ENCODE data around the gene POLD4.

Gene POLD4

GRCh38 chr11:67303132-67303834 is 50.1 kb downstream of the POLD4 start, which contains the start of gene SSH3:
SSH3 (plus strand) TSS chr11:67303530; CDS start chr11:67303626, 96 bp downstream.
- no peak for DNase-seq (ENCODE audit: low read depth in 3 of 3)

GRCh38 chr11:67302571-67303131 is 50.7 kb downstream of the POLD4 start:
- no peak for DNase-seq (ENCODE audit: low read depth in 3 of 3)

DNA sequence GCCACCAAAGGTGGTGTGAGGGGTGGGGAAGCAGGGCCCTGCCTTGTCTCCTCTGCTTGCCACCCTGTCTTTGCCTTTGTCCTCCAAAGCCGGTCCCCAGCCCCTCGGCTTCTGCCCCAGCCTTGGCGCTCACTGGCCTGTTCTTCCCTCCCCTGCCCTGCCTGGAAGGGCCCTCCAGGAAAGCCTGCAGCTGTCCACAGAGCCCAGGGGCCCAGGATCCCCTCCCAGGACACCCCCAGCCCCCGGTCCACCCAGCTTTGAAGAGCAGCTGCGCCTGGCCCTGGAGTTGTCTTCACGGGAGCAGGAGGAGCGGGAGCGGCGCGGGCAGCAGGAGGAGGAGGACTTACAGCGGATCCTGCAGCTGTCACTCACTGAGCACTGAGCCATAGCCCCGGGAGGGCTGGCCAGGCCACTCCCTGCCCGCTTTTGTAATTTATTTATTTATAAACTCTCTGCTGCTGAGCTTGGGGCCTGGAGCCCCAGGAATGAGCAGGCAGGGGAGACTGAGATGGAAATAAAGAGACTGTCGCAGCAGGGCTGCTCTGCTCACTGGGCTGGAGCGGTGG is 51.3 kb downstream of the POLD4 start:
- no peak for DNase-seq (ENCODE audit: low read depth in 3 of 3)

DNA sequence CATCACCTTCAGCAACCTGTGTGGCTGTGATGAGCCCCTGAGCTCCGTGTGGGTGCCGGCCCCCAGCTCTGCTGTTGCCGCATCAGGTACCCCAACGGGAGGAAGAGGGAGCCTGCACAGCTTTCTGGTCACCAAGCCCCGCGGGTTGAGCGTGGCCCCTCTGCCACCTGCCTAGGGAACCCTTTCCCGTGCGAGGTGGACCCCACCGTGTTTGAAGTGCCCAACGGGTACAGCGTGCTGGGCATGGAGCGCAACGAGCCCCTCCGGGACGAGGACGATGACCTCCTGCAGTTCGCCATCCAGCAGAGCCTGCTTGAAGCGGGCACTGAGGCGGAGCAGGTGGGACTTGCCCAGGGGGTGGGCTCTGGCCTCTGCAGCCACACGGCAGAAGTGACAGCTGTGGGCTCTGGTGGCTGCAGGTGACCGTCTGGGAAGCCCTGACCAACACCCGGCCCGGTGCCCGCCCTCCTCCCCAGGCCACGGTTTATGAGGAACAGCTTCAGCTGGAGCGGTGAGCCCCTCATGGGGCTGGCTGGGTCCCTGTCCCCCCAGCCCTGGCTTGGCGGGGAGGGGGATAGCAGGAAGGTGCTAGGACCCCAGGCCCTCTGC is 51.9 kb downstream of the POLD4 start:
- no peak for DNase-seq (ENCODE audit: low read depth in 3 of 3)

Measured in stimulated activated CD4-positive, alpha-beta T cell treated with anti-CD3 and anti-CD28 coated beads, TNF-alpha, amount 100 ng/mL, for 48 hours (primary cell).